ENCODE data around the gene FAAP20. TPM values are rescaled to one million over a fixed set of nuclear protein-coding genes. Genes with fewer than 3 reads are reported as not detected.

Gene FAAP20
- total and polyA plus RNA-seq, 10 of the 15 experiments (the other 5 are each of a cell fraction or from before 2014, with no cell fraction given) = 0.79 to 91.8 (median 20.9) TPM

GRCh38 chr1:2236695-2237677 lies 42.4 kb upstream of the FAAP20 start:
- H3K36me3 ChIP-seq (ENCODE audit: control insufficient read depth in 2 of 2, insufficient read depth in 2 of 2, low read length in 1 of 2) = peaks cover 0 to 5% of the 10 kb centered on the region in 2 experiments; a peak in 2 of 4 replicates
- WGBS (ENCODE audit: insufficient coverage, insufficient replicate concordance, low lambda C conversion rate, missing lambda C conversion rate) = 79% methylated on average over 28 of the region's 28 CpGs
- no peaks in the 10 kb centered on the region for H3K27me3 ChIP-seq (replicated peaks in 1 of 2; ENCODE audit: control insufficient read depth in 2 of 2, insufficient read depth in 2 of 2, low read length in 1 of 2)
- peaks cover 43% of the 10 kb centered on the region for H3K79me2 ChIP-seq (ENCODE audit: control insufficient read depth, insufficient read depth, low read length)
- RAD21 ChIA-PET (ENCODE audit: unreplicated experiment) = no interaction called here
- H3K27ac ChIP-seq (ENCODE audit: control insufficient read depth, insufficient read depth) = no peak overlapping the region
- POLR2A ChIA-PET = no interaction called here
- FAIRE-seq (no peak), DNase-seq (ENCODE audit: low read depth, low spot score) (no peak), ATAC-seq (no peak)
- H3K9me3 ChIP-seq (replicated peaks; ENCODE audit: control insufficient read depth, insufficient read depth, low read length) = no peaks in the 10 kb centered on the region
- no peak overlapping the region for H2AFZ ChIP-seq (ENCODE audit: control insufficient read depth, low read depth, low read length)
- in situ Hi-C loops (cut with MboI) = no loop called here
- no peak overlapping the region for H3K9ac ChIP-seq (ENCODE audit: control insufficient read depth, insufficient read depth, low read length)
- no peak overlapping the region for H3K4me3 ChIP-seq
- H4K20me1 ChIP-seq (ENCODE audit: control insufficient read depth, insufficient read depth) = no peaks in the 10 kb centered on the region
- SMC1A ChIA-PET (ENCODE audit: uncharacterized antibody, unreplicated experiment) = no interaction called here
- CTCF ChIA-PET = interaction anchor here (1.2 kb wide), 1 partner anchor 30 kb away, joined by 4 read pairs; no protein-coding TSS in a partner anchor
- no peak overlapping the region for H3K4me2 ChIP-seq (ENCODE audit: control insufficient read depth, insufficient read depth)
- peaks cover 20% of the 10 kb centered on the region for H3K4me1 ChIP-seq (ENCODE audit: control insufficient read depth, insufficient read depth, low read length)
- BruUV-seq (replicated peaks) = no TSS peak
- intact Hi-C loops (cut with micrococcal nuclease; ENCODE audit: unreplicated experiment) = loop anchor here (10.0 kb wide), 1 partner anchor 58 kb away; no protein-coding TSS in a partner anchor
- TF ChIP-seq TCF12 (IDR thresholded peaks at IDR 0.05; ENCODE audit: low read depth, low read length) (no peak), PML (IDR thresholded peaks at IDR 0.05; ENCODE audit: low read length) (no peak), WRNIP1 (IDR thresholded peaks at IDR 0.05; ENCODE audit: borderline replicate concordance, low read depth, low read length) (no peak), MYB (IDR thresholded peaks at IDR 0.05; ENCODE audit: borderline replicate concordance, low read depth, low read length) (no peak), MLLT1 (IDR thresholded peaks at IDR 0.05) (no peak), USF1 (IDR thresholded peaks at IDR 0.05; ENCODE audit: borderline replicate concordance, extremely low read length, insufficient read depth, low read depth, low read length) (no peak), IKZF2 (IDR thresholded peaks at IDR 0.05) (no peak), NFIC (IDR thresholded peaks at IDR 0.05; ENCODE audit: low read depth, low read length) (no peak), RELA (IDR thresholded peaks at IDR 0.05; ENCODE audit: borderline replicate concordance, partially characterized antibody) (no peak), SREBF2 (IDR thresholded peaks at IDR 0.05; ENCODE audit: low read length) (no peak), MAX (IDR thresholded peaks at IDR 0.05; ENCODE audit: low read depth, low read length) (no peak)
- TF ChIP-seq, protein P1, sequence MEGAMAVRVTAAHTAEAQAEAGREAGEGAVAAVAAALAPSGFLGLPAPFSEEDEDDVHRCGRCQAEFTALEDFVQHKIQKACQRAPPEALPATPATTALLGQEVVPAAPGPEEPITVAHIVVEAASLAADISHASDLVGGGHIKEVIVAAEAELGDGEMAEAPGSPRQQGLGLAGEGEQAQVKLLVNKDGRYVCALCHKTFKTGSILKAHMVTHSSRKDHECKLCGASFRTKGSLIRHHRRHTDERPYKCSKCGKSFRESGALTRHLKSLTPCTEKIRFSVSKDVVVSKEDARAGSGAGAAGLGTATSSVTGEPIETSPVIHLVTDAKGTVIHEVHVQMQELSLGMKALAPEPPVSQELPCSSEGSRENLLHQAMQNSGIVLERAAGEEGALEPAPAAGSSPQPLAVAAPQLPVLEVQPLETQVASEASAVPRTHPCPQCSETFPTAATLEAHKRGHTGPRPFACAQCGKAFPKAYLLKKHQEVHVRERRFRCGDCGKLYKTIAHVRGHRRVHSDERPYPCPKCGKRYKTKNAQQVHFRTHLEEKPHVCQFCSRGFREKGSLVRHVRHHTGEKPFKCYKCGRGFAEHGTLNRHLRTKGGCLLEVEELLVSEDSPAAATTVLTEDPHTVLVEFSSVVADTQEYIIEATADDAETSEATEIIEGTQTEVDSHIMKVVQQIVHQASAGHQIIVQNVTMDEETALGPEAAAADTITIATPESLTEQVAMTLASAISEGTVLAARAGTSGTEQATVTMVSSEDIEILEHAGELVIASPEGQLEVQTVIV (IDR thresholded peaks at IDR 0.05; ENCODE audit: borderline replicate concordance, partially characterized antibody) = no peak
- TF ChIP-seq, protein P2, sequence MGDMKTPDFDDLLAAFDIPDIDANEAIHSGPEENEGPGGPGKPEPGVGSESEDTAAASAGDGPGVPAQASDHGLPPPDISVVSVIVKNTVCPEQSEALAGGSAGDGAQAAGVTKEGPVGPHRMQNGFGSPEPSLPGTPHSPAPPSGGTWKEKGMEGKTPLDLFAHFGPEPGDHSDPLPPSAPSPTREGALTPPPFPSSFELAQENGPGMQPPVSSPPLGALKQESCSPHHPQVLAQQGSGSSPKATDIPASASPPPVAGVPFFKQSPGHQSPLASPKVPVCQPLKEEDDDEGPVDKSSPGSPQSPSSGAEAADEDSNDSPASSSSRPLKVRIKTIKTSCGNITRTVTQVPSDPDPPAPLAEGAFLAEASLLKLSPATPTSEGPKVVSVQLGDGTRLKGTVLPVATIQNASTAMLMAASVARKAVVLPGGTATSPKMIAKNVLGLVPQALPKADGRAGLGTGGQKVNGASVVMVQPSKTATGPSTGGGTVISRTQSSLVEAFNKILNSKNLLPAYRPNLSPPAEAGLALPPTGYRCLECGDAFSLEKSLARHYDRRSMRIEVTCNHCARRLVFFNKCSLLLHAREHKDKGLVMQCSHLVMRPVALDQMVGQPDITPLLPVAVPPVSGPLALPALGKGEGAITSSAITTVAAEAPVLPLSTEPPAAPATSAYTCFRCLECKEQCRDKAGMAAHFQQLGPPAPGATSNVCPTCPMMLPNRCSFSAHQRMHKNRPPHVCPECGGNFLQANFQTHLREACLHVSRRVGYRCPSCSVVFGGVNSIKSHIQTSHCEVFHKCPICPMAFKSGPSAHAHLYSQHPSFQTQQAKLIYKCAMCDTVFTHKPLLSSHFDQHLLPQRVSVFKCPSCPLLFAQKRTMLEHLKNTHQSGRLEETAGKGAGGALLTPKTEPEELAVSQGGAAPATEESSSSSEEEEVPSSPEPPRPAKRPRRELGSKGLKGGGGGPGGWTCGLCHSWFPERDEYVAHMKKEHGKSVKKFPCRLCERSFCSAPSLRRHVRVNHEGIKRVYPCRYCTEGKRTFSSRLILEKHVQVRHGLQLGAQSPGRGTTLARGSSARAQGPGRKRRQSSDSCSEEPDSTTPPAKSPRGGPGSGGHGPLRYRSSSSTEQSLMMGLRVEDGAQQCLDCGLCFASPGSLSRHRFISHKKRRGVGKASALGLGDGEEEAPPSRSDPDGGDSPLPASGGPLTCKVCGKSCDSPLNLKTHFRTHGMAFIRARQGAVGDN (IDR thresholded peaks at IDR 0.05) = no peak

All from GM12878 (cell line).